EH (cell line): ENCODE measurements around the gene TMEM178A.

Experiments used
- DNase-seq: peaks from one replicate; pipeline ENCODE4 v3.0.0-alpha.2; 2015; ENCODE audit warnings: low read depth

The TMEM178A gene

DNA sequence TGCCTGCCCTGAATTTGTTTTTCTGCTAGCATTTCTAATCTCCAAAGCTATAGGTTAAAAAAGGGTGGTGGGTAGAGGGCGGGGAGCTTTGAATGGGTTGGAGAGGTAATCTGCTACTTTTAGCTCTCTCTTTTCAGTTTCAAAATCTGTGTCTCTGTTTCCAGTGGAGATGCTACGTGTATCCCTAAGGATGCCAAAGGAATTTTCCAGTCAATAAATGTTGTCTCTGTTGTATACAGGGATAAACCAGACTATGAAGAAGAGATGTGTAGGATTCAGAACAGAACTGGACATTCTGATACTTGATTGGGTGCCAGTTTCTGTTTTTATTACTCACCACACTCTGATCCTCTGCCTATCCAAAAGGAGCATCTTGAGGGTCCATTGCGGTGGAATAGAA is 50.1 kb downstream of the TMEM178A start:
- DNase-seq: no peak

DNA sequence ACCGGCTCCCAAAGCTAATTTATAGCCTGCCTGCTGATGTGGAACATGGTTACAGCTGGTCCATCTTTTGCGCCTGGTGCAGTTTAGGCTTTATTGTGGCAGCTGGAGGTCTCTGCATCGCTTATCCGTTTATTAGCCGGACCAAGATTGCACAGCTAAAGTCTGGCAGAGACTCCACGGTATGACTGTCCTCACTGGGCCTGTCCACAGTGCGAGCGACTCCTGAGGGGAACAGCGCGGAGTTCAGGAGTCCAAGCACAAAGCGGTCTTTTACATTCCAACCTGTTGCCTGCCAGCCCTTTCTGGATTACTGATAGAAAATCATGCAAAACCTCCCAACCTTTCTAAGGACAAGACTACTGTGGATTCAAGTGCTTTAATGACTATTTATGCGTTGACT is 51.4 kb downstream of the TMEM178A start:
- no peak for DNase-seq

DNA sequence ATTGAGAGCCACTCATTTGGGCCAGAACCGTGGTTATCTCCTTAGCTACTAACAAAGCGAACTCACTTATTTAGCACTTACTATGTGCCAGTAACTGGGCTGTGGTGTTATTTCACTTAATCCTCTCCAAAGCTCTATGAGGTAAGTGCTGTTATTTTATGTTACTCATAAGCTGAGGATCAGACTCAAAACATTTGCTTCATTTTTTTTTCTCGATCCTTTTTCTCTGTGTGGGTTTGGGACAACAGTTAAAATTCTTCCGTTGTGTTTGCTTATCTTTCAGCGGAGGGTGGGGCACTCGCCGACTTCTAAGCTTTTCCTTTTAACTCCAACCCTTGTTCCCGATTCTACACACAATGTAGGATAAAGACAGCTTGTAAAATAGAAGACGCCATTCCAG is 52.8 kb downstream of the TMEM178A start:
- DNase-seq: peak; percentile 68

DNA sequence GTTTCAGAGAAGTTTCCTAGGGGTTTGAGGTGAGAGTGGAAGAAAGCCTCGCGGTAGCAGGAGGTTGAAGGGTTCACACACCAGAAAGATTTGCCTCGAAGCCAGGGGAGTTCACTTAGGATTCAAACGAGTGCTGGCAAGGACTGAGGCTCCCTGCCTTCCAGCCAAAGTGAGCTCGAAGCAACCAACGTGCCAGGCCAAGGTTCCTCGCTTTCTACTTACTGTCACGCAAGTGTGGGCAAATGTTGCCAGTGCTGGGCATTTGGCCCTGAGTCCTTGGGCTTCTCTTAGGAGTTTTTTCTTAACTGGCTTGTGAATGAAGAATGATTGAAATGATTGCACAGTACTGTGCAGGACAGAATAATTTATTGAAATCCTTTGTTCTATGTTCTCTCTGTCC is 53.6 kb downstream of the TMEM178A start:
- no peak for DNase-seq

DNA sequence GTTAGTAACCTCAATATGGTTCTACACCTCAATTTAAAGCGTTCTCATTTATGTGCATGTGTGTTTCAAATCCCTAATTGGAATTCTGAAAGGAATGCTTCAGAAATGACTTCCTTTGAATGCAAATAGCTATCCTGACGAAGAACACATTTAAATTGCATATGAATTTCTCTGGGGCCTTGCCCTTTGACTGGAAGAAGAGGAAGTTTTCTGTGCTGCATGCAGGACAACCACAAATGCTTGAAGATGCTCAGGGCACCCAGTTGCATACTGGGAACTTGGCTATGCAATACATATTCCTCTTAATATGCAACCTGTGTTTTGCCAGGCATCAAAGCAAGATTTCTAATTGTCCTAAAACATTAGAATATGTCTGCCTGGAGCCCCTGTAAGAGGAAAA is 55.3 kb downstream of the TMEM178A start:
- no peak for DNase-seq

DNA sequence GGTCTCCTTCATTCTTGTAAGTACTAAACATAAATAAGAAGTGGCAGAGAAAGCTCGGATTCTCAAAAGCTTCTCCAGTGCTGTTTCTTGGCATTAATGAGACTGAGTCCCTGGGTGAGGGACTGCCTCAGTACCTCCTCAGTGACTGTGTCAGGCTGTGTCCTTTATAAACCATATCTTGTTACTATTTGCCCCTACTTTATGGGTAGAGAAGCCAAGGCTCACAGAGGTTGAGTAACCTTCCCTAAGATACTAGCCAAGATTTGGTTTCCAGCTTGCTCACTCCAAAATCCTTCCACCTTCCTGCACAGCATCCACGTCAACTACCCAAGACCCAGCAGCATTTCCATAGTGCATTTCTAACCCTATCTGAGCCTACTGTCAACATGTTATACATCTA is 57.8 kb downstream of the TMEM178A start:
- no peak for DNase-seq

DNA sequence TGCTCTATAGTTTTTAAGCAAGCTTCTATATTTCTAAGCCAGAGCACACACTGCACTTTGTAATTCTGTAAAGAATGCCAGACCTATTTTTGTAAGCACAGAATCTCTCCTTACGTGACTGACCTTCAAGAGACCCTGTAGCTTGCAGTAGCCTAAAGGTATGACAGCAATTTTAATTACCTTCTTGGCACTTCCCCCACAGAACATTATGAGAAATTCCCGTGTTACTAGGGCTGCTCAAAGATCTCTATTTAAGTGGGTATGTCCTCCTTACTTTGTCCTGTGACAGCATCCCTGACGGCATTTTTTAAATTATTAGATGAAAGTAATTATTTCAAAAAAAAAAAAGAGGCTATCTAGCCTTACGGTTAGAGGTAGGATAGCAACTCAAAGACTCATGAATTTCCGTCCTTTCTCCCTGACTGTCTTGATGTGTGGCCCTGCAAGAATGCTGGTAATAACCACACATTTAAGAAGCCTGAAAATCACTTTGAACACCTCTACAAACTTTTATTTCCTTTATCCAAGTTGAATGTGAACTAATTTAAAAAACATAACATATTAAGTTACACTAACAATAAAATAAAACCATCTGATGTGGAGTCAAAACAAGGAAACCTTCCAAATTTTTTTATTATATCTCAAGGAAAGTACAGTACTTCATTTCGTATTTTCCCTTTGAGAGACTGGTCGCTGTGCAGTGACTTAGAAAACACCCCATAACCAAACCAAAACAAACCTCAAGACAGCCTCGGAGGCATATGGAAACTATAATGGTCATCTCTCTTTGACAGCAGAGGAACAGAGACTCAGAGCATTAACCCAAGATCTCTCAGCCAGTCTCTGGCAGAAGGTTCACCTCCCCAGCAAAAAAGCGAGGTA is 58.5 kb downstream of the TMEM178A start:
- DNase-seq: peak; percentile 86

DNA sequence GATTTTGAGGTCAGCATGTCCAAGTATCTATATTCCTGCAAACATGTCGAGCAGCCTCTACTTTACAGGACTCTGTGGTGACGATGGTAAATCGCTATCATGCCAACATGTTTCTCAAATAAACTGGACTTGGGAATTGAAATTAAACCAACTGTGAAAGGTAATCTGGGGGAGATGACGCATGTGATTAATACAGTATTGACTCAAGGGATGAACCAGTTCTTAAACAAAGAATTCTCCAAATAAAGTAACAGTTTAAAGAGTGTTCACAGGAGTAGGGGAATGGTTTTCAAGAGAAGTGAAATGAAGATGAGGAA is 59.1 kb downstream of the TMEM178A start:
- DNase-seq: peak; percentile 53

DNA sequence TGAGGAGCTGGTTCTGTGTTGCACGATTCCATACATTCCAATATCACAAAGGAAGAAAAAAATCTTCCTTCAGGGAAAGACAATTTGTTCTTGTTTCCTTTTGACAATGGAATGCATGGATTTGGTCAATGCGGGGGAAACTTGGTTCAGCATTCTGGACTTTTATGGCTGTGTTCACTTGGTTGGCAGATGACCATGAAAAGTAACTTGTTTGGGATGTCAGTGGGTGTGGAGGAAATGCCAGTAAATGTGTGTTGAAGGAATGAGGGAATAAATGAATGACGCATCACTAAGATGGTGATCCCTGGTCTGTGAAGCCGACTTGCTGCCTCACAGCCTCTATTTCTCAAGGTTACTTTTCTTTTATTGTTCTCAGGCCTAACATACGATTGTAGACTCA is 59.7 kb downstream of the TMEM178A start:
- DNase-seq: peak; percentile 99

DNA sequence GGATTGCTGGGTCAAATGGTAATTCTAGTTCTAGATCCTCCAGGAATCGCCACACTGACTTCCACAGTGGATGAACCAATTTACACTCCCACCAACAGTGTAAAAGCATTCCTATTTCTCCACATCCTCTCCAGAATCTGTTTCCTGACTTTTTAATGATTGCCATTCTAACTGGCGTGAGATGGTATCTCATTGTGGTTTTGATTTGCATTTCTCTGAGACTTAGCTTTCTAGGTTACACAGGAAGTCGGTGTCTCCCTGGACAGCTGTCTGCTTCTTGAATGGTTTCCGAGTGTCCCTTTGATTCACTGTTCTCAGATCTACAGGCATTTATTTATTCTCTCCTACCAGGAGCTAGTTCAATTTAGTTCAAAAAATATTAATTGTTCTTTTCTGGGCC is 62.4 kb downstream of the TMEM178A start:
- peak; percentile 88 for DNase-seq

DNA sequence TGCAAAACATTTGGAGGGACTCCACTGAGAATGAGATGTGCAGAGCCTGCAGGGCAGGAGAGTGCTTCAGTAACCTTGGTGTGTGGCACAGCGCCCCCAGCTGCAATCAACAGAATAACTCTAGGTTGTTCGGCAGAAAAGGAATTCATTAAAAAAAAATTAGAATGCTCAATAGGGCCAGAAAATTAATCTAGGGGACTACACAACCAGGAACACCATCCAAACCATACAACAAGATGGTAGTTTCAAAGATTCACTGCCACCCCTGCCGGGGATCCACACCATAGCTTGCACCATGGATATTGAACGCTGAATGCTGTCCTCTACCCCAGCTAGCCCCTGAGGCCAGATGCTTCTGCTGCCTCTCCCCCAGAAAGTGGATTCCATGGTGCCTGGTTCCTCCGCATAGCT is 63.2 kb downstream of the TMEM178A start:
- peak; percentile 61 for DNase-seq

DNA sequence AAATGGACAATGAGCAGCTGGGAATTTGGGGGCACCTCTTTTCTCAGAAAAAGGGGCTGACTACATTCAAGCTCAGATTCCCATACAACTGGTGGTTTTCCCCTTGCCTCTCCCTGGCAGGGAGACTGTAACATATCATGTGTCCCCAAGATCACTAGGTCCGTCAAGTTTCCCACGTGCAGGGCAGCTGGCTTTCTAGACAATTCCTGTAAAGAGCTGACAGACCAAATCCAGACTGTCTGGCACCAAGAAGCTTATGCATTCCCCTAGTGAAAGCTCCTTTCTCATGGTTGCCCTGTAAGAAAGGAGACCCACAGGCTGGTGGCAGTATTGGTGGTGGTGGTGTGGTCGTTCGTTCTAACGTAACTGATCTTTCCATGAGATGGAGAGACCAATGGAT is 64.6 kb downstream of the TMEM178A start:
- no peak for DNase-seq

DNA sequence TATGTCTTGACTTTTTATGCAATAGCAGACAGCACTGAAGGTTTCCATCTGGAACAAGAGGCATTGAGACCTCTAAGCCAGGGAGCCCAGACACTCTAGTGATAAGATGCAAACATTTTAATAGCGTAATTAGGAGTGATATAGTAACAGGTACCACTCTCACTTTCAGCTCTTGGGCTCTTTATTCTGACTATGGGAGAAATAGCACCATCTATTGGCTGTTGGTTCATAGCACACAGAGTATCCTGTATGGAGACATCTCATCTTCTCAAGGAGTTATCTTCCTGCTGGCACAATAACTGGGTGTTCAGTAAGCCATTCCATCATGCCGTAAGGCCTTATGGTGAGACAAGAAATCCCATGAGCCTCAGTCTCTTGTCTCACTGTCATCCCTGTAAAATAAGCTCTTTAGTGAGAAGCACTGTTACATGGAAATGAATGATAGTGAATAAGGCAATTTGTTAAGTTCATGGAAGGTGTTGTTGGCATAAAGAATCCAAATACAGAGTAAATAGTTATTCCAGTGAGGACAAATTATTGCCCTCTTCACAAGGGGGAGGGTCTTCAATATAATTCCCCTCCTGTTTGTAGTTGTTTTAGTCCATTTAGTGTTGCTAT is 65.1 kb downstream of the TMEM178A start:
- DNase-seq: peak; percentile 50

DNA sequence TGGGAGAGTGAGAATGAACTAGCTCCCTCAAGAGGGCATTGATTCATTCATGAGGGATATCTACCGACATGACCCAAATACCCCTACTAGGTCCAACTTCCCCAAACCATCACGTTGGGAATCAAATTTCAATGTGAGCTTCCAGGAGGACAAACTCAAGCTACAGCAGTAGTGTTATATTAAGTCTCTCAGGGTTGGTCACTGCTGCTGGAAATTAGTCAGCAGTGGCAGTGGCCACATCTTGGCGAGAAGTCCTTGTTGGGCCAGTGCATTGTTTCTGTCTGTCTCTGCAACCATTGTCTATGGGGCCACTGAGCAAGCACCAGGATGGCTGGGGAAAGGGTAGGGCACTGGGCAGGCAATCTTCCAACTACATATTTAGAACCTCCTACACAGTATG is 65.8 kb downstream of the TMEM178A start:
- DNase-seq: peak; percentile 15

DNA sequence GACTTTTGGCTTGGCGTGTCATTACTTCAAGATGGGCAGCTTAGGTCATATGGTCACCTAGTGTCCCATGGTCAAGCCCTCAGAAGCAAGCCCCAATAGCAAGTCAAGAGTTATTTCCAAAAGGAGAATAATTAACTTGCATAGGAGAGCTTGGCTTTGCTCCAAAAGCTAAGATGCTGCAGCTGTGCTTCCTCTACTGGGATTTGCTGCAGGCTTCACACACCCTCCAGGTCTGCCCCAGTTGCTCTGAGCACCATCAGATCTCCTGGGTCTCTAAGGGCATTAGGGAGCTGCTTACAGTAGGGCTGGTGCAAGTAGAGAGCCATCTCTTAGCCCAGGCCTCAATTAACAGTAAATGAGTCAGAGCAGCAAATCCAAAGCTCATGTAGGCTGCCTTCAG is 66.8 kb downstream of the TMEM178A start:
- peak; percentile 50 for DNase-seq

DNA sequence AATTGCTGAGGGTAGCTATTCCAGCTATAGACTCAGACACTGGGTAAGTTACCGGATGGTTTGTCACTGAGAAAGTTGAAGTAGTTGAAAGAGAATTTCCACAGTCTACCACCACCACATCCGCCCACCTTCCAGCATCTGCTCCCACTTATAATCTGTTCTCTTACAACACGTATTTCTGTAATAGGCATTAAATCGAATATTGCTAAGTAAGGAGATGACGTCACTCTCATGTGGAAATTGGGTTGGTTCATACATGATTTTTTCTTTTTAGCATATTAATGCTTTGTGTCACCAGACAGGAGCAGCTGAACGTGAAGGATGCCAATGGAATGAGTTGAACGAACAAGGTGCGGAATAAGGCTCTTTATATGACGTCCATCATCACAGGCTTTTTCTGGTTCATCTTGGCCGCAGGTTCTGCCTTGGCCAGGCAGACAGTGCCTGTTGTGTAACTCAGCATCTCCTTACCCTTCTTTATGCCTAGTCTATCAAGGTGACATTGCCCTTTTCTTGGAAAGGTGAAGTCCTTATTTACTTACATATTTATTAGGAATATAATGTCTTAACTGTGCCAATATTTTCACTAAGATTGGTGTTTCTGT is 67.5 kb downstream of the TMEM178A start:
- DNase-seq: peak; percentile 44

DNA sequence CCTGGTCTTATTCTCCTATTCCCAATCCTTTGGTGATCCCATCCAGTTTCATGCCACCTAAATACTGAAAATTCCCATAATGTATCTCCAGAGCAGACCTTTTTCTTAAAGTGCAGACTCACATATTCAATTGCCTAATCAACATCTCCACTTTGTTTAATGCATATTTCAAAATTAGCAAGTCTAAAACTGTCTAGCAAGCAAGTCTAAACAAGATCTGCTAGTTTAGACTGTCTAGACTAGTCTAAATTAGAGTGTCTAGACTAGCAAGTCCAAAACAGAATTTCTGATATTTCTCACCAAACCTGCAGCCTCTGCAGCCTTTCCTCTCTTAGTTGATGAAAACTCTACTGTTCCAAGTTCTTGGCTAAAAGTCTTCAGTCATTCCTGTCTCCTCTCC is 68.7 kb downstream of the TMEM178A start:
- DNase-seq: no peak

DNA sequence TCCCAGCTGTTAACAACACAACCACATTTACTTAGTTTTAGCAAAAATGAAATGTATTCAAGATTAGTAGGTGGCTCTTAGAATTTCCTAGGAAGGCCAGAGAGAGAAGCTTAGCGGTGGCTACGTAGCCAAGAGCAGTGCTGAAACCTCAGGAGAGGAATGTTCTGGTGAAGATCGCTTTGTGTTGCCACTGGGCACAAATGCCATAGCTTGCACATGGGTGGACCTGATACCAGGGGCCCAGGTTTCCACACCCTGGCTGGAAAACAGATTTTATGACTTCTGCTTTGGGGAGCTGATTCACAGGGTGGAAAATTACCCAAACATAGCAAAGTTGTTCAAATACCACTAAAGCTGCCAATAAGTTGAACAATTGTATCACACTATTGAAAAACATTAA is 69.9 kb downstream of the TMEM178A start:
- DNase-seq: peak; percentile 46

DNA sequence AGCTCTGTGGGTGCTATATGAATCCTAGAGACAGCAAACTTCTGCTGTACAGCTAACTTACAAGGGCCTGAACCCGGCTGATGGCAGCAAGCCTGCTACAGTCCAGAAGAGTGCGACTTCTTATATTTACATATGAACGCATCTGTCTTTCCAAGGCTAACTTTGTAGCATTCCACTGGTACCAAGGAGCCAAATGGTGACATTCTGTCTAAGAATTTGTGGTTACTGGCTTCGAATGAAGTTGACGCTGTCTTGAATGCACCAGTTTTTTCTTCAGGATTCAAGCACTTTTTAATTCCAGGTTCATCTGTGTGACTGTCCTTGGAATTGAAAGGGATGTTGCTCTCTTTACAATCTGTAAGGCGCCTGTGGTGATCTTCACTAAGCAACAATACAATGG is 70.9 kb downstream of the TMEM178A start:
- DNase-seq: peak; percentile 97

DNA sequence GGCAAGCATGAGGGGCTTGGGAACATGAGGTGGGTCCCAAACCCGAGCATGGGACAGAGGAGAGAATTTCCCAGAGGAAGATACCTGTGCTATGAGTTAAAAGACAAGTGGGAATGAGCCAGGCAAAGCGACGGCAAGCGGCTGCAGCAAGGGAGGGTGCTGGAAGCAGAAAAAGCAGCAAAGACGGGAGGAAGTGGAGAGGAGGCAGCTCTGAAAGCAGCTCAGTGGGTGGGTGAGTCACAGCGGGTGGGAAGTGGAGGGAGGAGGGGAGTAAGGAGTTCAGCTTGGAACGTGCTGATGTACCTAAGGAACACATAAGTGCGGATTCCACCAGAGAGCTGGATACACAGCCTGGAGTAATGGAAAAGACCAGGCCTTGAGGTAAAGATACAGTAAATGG is 71.9 kb downstream of the TMEM178A start:
- peak; percentile 94 for DNase-seq

DNA sequence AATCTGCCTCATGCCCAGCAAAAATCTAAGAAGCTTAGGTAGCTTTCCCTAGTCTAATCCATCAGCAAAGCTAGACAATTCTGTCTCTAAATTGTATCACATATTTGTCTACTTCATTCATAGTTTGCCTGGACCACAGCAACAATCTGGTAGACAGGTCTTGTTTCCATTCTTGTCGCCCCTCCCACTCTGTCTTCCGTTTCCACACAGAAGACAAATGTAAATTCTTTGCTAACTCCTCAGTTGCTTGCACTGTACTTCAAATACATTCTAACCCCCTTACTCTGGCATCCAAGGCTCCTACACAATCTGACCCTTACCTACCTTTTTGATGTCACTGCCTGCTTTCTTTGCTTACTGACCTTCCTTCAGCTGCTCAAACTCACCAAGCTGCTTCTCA is 73.2 kb downstream of the TMEM178A start:
- peak; percentile 33 for DNase-seq

DNA sequence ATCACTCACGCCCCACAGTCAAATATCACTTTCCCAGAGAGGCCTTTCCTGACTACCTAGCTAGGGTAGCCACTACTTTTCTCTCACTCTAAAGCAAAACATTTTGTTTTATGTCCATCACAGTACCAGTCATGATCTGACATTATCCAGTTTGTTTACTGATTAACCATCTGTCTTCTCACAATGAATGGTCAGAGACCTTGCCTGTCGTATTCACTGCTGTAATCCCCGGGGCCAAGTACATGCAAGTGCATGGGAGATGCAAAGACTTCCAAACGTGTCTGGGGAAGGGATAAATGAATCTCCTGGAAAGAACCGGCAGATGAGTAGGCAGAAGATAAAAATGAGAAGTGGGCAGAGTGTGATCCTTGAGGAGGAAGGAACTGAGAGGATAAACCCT is 73.7 kb downstream of the TMEM178A start:
- DNase-seq: no peak

DNA sequence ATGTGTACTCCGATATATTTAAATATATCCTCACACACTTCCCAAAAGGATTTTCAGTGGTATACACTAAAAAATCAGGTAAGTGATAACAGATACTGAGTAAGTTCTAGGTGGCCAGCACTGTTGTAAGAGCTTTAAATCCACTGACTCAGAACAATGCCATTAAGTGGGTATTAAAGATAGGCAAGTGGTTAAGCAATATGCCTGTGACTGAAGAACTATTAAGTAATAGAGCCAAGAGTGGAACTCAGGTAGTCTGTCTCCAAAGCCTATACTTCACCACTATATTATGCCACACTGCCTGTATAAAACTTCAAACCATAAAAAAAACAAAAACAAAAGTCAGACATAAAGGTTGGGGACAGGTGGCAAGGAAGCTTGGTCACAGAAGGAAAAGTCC is 76.2 kb downstream of the TMEM178A start:
- peak; percentile 18 for DNase-seq
